ENCODE results near the gene HHIPL1. TPM values are rescaled to one million over a fixed set of nuclear protein-coding genes. Genes with fewer than 3 reads are reported as not detected.

The HHIPL1 gene
- total RNA-seq, 2 donors from 2014 or later = 3.0 to 3.4 TPM

GRCh38 chr14:99679996-99680395, 35.1 kb downstream of the HHIPL1 start:
- H3K36me3 Mint-ChIP-seq (ENCODE audit: low read depth) = no peaks in the 10 kb centered on the region
- H3K27ac ChIP-seq (ENCODE audit: low read depth, low read length) = no peak overlapping the region
- H3K36me3 ChIP-seq (ENCODE audit: control insufficient read depth, insufficient read depth, low read length) = no peaks in the 10 kb centered on the region
- peaks cover 5% of the 10 kb centered on the region for H3K27me3 Mint-ChIP-seq (ENCODE audit: insufficient read depth)
- no peak overlapping the region for H3K27ac Mint-ChIP-seq
- H3K9me3 ChIP-seq (ENCODE audit: control insufficient read depth, low read length) = peaks cover 16% of the 10 kb centered on the region
- peak; percentile 35 for DNase-seq
- H3K27me3 ChIP-seq (ENCODE audit: control insufficient read depth, insufficient read depth, low read length, poor library complexity, severe bottlenecking) = no peaks in the 10 kb centered on the region
- no peak overlapping the region for H3K4me3 ChIP-seq (ENCODE audit: low read length)
- TF ChIP-seq CTCF (conservative IDR thresholded peaks at IDR 0.05) = no peak
- peaks cover 3% of the 10 kb centered on the region for H3K4me1 ChIP-seq (ENCODE audit: control insufficient read depth, insufficient read depth, low read length)
- H3K4me1 Mint-ChIP-seq = no peaks in the 10 kb centered on the region
- H3K9ac ChIP-seq (ENCODE audit: extremely low read depth, low read length, poor library complexity, severe bottlenecking) = no peak overlapping the region
- 82 to 90% methylated on average over 1 to 5 of the region's 5 CpGs for WGBS, 2 experiments (ENCODE audit: insufficient coverage in 1 of 2, insufficient read length in 1 of 2)
- H3K9me3 Mint-ChIP-seq = peaks cover 22% of the 10 kb centered on the region
- no peak overlapping the region for H3K4me3 Mint-ChIP-seq

GRCh38 chr14:99681101-99681831, 36.3 kb downstream of the HHIPL1 start:
- peak; percentile 41 for DNase-seq
- no peak for TF ChIP-seq CTCF (conservative IDR thresholded peaks at IDR 0.05)
- H3K4me3 ChIP-seq (ENCODE audit: low read length) = no peak overlapping the region
- Mint-ChIP-seq H3K36me3 (ENCODE audit: low read depth) (no peaks in the 10 kb centered on the region), H3K27me3 (ENCODE audit: insufficient read depth) (peaks cover 16% of the 10 kb centered on the region), H3K27ac (no peak overlapping the region), H3K4me1 (no peaks in the 10 kb centered on the region), H3K9me3 (peaks cover 22% of the 10 kb centered on the region), H3K4me3 (no peak overlapping the region)
- peaks cover 10% of the 10 kb centered on the region for H3K27me3 ChIP-seq (ENCODE audit: control insufficient read depth, insufficient read depth, low read length, poor library complexity, severe bottlenecking)
- WGBS, 2 experiments (ENCODE audit: insufficient coverage in 1 of 2, insufficient read length in 1 of 2) = 93% methylated on average over 11 to 12 of the region's 12 CpGs
- H3K9ac ChIP-seq (ENCODE audit: extremely low read depth, low read length, poor library complexity, severe bottlenecking) = no peak overlapping the region
- H3K4me1 ChIP-seq (ENCODE audit: control insufficient read depth, insufficient read depth, low read length) = peaks cover 3% of the 10 kb centered on the region
- no peaks in the 10 kb centered on the region for H3K36me3 ChIP-seq (ENCODE audit: control insufficient read depth, insufficient read depth, low read length)
- no peak overlapping the region for H3K27ac ChIP-seq (ENCODE audit: low read depth, low read length)
- peaks cover 16% of the 10 kb centered on the region for H3K9me3 ChIP-seq (ENCODE audit: control insufficient read depth, low read length)

GRCh38 chr14:99681832-99682148, 36.9 kb downstream of the HHIPL1 start:
- Mint-ChIP-seq H3K4me3 (no peak overlapping the region), H3K27me3 (ENCODE audit: insufficient read depth) (peaks cover 22% of the 10 kb centered on the region), H3K4me1 (no peaks in the 10 kb centered on the region), H3K36me3 (ENCODE audit: low read depth) (no peaks in the 10 kb centered on the region), H3K9me3 (peaks cover 19% of the 10 kb centered on the region), H3K27ac (no peak overlapping the region)
- peaks cover 3% of the 10 kb centered on the region for H3K4me1 ChIP-seq (ENCODE audit: control insufficient read depth, insufficient read depth, low read length)
- no peaks in the 10 kb centered on the region for H3K36me3 ChIP-seq (ENCODE audit: control insufficient read depth, insufficient read depth, low read length)
- H3K27me3 ChIP-seq (ENCODE audit: control insufficient read depth, insufficient read depth, low read length, poor library complexity, severe bottlenecking) = peaks cover 15% of the 10 kb centered on the region
- H3K27ac ChIP-seq (ENCODE audit: low read depth, low read length) = no peak overlapping the region
- no peak overlapping the region for H3K9ac ChIP-seq (ENCODE audit: extremely low read depth, low read length, poor library complexity, severe bottlenecking)
- no peak overlapping the region for H3K4me3 ChIP-seq (ENCODE audit: low read length)
- no peak for TF ChIP-seq CTCF (conservative IDR thresholded peaks at IDR 0.05)
- DNase-seq = no peak
- 87 to 93% methylated on average over 8 to 11 of the region's 11 CpGs for WGBS, 2 experiments (ENCODE audit: insufficient coverage in 1 of 2, insufficient read length in 1 of 2)
- H3K9me3 ChIP-seq (ENCODE audit: control insufficient read depth, low read length) = peaks cover 16% of the 10 kb centered on the region
